ENCODE data around the gene ACAP1. TPM values are rescaled to one million over a fixed set of nuclear protein-coding genes. Genes with fewer than 3 reads are reported as not detected.
"Not testable (repeated sequence)": the region's sequence is repeated elsewhere in the genome, so short reads cannot be mapped to it uniquely, and the experiment has no call there.

ACAP1 gene
- total RNA-seq, 6 experiments from 2014 or later = 3.2 to 6.4 (median 4.9) TPM

- Mint-ChIP-seq H3K27ac (no peak overlapping the region), H3K9me3 (no peaks in the 10 kb centered on the region), H3K4me3 (no peak overlapping the region), H3K27me3 (ENCODE audit: insufficient read depth) (peaks cover 26% of the 10 kb centered on the region), H3K36me3 (ENCODE audit: low read depth) (no peaks in the 10 kb centered on the region), H3K4me1 (ENCODE audit: low read depth) (peaks cover 9% of the 10 kb centered on the region)
- DNase-seq = no peak
- no peak for TF ChIP-seq CTCF (IDR thresholded peaks at IDR 0.05)
These were observed 30.8 kb downstream of the ACAP1 start for GRCh38 chr17:7367083-7367482.

DNA sequence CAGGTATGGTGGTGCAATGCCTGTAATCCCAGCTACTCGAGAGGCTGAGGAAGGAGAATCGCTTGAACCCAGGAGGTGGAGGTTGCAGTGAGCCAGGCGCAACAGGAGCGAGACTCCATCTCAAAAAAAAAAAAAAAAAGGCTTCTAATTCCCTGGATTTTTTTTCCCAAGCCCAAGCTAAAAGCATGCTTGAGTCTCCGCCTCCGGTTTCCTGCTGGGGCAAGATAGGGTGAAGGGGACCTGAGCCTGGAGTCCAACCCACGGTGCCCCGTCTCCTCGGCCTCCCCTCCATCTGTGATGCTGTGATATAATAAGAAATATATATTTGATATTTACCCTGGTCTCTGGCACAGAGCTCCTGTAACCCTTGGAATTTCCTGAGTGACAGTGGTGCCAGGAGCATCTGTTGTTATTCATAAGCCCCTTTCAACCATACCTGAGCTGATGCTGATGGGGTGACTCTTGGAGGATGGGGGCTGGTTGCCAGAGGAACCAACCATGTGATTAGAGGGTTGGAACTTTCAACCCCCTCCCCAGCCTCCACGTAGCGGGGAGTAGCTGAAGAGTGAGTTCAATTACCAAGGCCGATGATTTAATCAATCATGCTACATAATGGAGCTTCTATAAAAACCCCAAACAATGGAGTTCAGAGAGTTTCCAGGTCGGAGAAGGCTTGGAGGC is 31.7 kb downstream of the ACAP1 start:
- H3K27ac Mint-ChIP-seq = no peak overlapping the region
- peaks cover 30% of the 10 kb centered on the region for H3K27me3 Mint-ChIP-seq (ENCODE audit: insufficient read depth)
- TF ChIP-seq CTCF (IDR thresholded peaks at IDR 0.05) = no peak
- peaks cover 9% of the 10 kb centered on the region for H3K4me1 Mint-ChIP-seq (ENCODE audit: low read depth)
- no peaks in the 10 kb centered on the region for H3K9me3 Mint-ChIP-seq
- H3K36me3 Mint-ChIP-seq (ENCODE audit: low read depth) = no peaks in the 10 kb centered on the region
- DNase-seq = no peak
- no peak overlapping the region for H3K4me3 Mint-ChIP-seq

DNA sequence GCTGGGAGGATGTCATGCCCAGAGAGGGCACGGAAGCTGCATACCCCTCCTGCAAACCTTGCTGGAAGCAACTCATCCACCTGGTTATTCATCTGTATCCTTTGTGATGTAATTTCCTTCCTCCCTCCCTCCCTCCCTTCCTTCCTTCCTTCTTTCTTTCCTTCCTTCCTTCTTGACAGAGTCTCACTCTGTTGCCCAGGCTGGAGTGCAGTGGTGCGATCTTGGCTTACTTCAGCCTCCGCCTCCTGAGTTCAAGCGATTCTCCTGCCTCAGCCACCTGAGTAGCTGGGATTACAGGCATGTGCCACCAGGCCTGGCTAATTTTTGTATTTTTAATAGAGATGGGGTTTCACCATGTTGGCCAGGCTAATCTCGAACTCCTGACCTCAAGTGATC is 32.3 kb downstream of the ACAP1 start:
- H3K9me3 Mint-ChIP-seq; H3K4me1 Mint-ChIP-seq (ENCODE audit: low read depth); H3K27ac Mint-ChIP-seq; H3K36me3 Mint-ChIP-seq (ENCODE audit: low read depth); DNase-seq; H3K4me3 Mint-ChIP-seq: not testable (repeated sequence)
- peaks cover 30% of the 10 kb centered on the region for H3K27me3 Mint-ChIP-seq (ENCODE audit: insufficient read depth)

DNA sequence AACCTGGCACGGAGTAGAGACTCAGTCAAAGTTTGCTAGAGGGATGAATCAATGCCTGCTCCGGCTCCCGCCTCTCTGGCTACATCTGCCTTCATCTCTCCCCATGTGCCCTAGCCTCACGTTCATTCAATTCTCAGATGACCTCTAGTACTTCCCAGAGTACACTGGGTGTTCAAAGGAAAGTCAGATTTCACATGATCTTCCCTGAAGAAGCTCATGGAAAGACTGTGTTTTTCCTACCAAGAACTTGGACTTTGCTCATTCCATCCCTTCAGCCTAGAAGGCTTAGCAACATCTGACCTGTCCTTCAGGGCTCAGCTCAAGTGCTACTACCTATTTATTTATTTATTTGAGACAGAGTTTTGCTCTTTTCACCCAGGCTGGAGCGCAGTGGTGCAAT is 33.5 kb downstream of the ACAP1 start:
- Mint-ChIP-seq H3K27ac (no peak overlapping the region), H3K27me3 (ENCODE audit: insufficient read depth) (peaks cover 30% of the 10 kb centered on the region), H3K9me3 (no peaks in the 10 kb centered on the region), H3K4me1 (ENCODE audit: low read depth) (no peaks in the 10 kb centered on the region), H3K36me3 (ENCODE audit: low read depth) (no peaks in the 10 kb centered on the region), H3K4me3 (no peak overlapping the region)
- no peak for TF ChIP-seq CTCF (IDR thresholded peaks at IDR 0.05)
- no peak for DNase-seq

DNA sequence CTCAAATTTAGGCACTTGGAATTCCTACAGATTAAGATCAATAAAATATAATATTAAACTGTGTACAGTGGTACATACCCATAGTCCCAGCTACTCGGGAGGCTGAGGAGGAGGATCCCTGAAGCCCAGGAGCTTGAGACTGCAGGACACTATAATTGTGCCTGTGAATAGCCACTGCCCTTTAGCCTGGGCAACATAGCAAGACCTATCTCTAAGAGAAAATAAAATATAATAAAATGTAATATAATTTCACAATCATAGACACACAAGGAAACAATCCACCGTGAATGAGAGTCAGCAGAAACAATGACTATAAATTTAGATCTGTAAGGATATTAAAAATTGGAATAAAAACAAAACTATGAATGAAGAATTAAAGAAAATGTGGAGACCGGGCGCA is 34.5 kb downstream of the ACAP1 start:
- H3K36me3 Mint-ChIP-seq (ENCODE audit: low read depth) = no peaks in the 10 kb centered on the region
- H3K9me3 Mint-ChIP-seq = no peaks in the 10 kb centered on the region
- H3K27me3 Mint-ChIP-seq (ENCODE audit: insufficient read depth) = peaks cover 27% of the 10 kb centered on the region
- no peaks in the 10 kb centered on the region for H3K4me1 Mint-ChIP-seq (ENCODE audit: low read depth)
- H3K27ac Mint-ChIP-seq = no peak overlapping the region
- no peak for DNase-seq
- TF ChIP-seq CTCF (IDR thresholded peaks at IDR 0.05) = no peak
- no peak overlapping the region for H3K4me3 Mint-ChIP-seq

DNA sequence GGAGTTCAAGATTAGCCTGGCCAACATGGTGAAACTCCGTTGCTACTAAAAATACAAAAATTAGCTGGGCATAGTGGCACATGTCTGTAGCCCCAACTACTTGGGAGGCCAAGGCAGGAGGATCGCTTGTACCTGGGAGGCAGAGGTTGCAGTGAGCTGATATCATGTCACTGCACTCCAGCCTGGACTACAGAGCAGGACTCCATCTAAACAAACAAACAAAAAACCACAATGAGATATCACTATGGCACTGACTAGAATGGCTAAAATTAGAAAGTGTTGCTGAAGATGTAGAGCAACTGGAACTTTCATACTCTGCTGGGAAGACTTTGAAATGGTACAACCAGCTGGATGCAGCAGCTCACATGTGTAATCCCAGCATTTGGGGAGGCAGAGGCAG is 38.0 kb downstream of the ACAP1 start:
- peaks cover 16% of the 10 kb centered on the region for H3K27me3 Mint-ChIP-seq (ENCODE audit: insufficient read depth)
- TF ChIP-seq CTCF (IDR thresholded peaks at IDR 0.05) = no peak
- no peak for DNase-seq
- peaks cover 5% of the 10 kb centered on the region for H3K36me3 Mint-ChIP-seq (ENCODE audit: low read depth)
- H3K27ac Mint-ChIP-seq = no peak overlapping the region
- no peaks in the 10 kb centered on the region for H3K4me1 Mint-ChIP-seq (ENCODE audit: low read depth)
- H3K4me3 Mint-ChIP-seq = no peak overlapping the region
- peaks cover 5% of the 10 kb centered on the region for H3K9me3 Mint-ChIP-seq

All from HFFc6 (cell line).